LNCaP clone FGC (cell line): ENCODE measurements around the gene KRT39.
"Not testable (repeated sequence)": the region's sequence is repeated elsewhere in the genome, so short reads cannot be mapped to it uniquely, and the experiment has no call there.

Source experiments
- DNase-seq: peaks from one replicate; pipeline ENCODE4 v3.0.0-alpha.2; 2011; ENCODE audit warnings: low read depth
- H3K4me3 ChIP-seq: 2 replicates; pipeline ENCODE4 v1.5.1; 2011; ENCODE audit warnings: mild to moderate bottlenecking, low read depth, low read length, control low read depth
- CTCF ChIP-seq: IDR thresholded peaks from 2 replicates; pipeline ENCODE4 v1.5.1; 2012; ENCODE audit warnings: mild to moderate bottlenecking; ENCODE audit not compliant: control insufficient read depth, insufficient read depth; ENCODE audit errors: extremely low read depth

Gene KRT39

GRCh38 chr17:41009301-41009760 lies 42.6 kb upstream of the KRT39 start:
- no peak overlapping the region for H3K4me3 ChIP-seq
- no peak for TF ChIP-seq CTCF
- peak; percentile 81 for DNase-seq

- no peak for TF ChIP-seq CTCF
- no peak within 1 kb of the TSS for H3K4me3 ChIP-seq
- no peak for DNase-seq
Measured at GRCh38 chr17:41008811-41009210, 42.1 kb upstream of the KRT39 start, which contains the start of gene KRTAP3-1. KRTAP3-1 (minus strand) TSS chr17:41009128; CDS start chr17:41009074, 54 bp downstream.

GRCh38 chr17:41004397-41004796 lies 37.6 kb upstream of the KRT39 start:
- no peak for DNase-seq

GRCh38 chr17:41003926-41004325 lies 37.2 kb upstream of the KRT39 start:
- no peak for DNase-seq
- H3K4me3 ChIP-seq, result no peak overlapping the region
- no peak for TF ChIP-seq CTCF

More at GRCh38 chr17:41004397-41004796, 37.6 kb upstream of the KRT39 start:
- H3K4me3 ChIP-seq, result no peak overlapping the region
- TF ChIP-seq CTCF, result no peak

GRCh38 chr17:41002814-41003213 lies 36.1 kb upstream of the KRT39 start:
- H3K4me3 ChIP-seq, result no peak overlapping the region
- DNase-seq, result no peak
- TF ChIP-seq CTCF, result no peak

- DNase-seq, result no peak
- TF ChIP-seq CTCF, result no peak
- no peak overlapping the region for H3K4me3 ChIP-seq
Measured at GRCh38 chr17:41001795-41002194, 35.0 kb upstream of the KRT39 start.

GRCh38 chr17:40999563-40999962 lies 32.8 kb upstream of the KRT39 start, which contains the start of gene KRTAP3-2:
KRTAP3-2 (minus strand) TSS chr17:40999906; CDS start chr17:40999853, 53 bp downstream.
- DNase-seq, H3K4me3 ChIP-seq: not testable (repeated sequence)

GRCh38 chr17:40997361-40997760 lies 30.6 kb upstream of the KRT39 start:
- no peak for TF ChIP-seq CTCF
- DNase-seq, result no peak
- no peak overlapping the region for H3K4me3 ChIP-seq
